ENCODE measurements around the gene NRXN2.

Gene NRXN2

GRCh38 chr11:64681171-64681570 lies 41.8 kb downstream of the NRXN2 start:
- H4K91ac ChIP-seq (ENCODE audit: low read length), result no peak overlapping the region
- H2BK15ac ChIP-seq (ENCODE audit: low read depth, poor library complexity, severe bottlenecking), result no peak overlapping the region
- H3K36me3 ChIP-seq (ENCODE audit: control insufficient read depth in 1 of 2, insufficient read depth in 2 of 2, low read depth in 1 of 2, low read length in 2 of 2), result no peaks in the 10 kb centered on the region
- peaks cover 1% of the 10 kb centered on the region for H3K4me1 ChIP-seq (ENCODE audit: control insufficient read depth, insufficient read depth, low read depth, low read length)
- H3K4me2 ChIP-seq (ENCODE audit: low read length, poor library complexity, severe bottlenecking), result no peak overlapping the region
- no peak overlapping the region for H2BK120ac ChIP-seq (ENCODE audit: low read depth, low read length)
- 59% methylated on average over 3 of the region's 4 CpGs for WGBS
- no peak for DNase-seq
- H2AK5ac ChIP-seq (ENCODE audit: low read length, severe bottlenecking), result no peak overlapping the region
- no peak overlapping the region for H2AFZ ChIP-seq (ENCODE audit: low read depth, low read length)
- no peak overlapping the region for H2BK5ac ChIP-seq (ENCODE audit: low read depth, low read length, poor library complexity, severe bottlenecking)
- H3K9me3 ChIP-seq (ENCODE audit: control insufficient read depth, low read length), result no peaks in the 10 kb centered on the region
- H3K9ac ChIP-seq (ENCODE audit: low read length), result no peak overlapping the region
- no peaks in the 10 kb centered on the region for H3K79me1 ChIP-seq (replicated peaks; ENCODE audit: low read length, poor library complexity, severe bottlenecking)
- no peak overlapping the region for H3K18ac ChIP-seq (ENCODE audit: low read depth in 1 of 2, low read length in 2 of 2)
- no peak overlapping the region for H3K4me3 ChIP-seq (ENCODE audit: insufficient read depth in 1 of 2, low read depth in 1 of 2, low read length in 2 of 2)
- no peak overlapping the region for H2BK12ac ChIP-seq (ENCODE audit: low read length in 2 of 2)
- no peak overlapping the region for H4K8ac ChIP-seq (ENCODE audit: low read length)
- no peak overlapping the region for H3K23ac ChIP-seq (ENCODE audit: low read length in 2 of 2)
- H3K27ac ChIP-seq (ENCODE audit: low read length, poor library complexity, severe bottlenecking), result no peak overlapping the region
- peaks cover 36 to 81% of the 10 kb centered on the region in 2 experiments for H3K27me3 ChIP-seq (ENCODE audit: control insufficient read depth in 1 of 2, insufficient read depth in 1 of 2, low read length in 2 of 2)
- H3K4ac ChIP-seq (ENCODE audit: low read depth in 1 of 2, low read length in 2 of 2), result no peak overlapping the region
- no peak overlapping the region for H3K14ac ChIP-seq (ENCODE audit: low read length in 2 of 2)

- H3K4me3 ChIP-seq (ENCODE audit: insufficient read depth in 1 of 2, low read depth in 1 of 2, low read length in 2 of 2), result no peak overlapping the region
- H3K4me1 ChIP-seq (ENCODE audit: control insufficient read depth, insufficient read depth, low read depth, low read length), result peaks cover 13% of the 10 kb centered on the region
- no peak overlapping the region for H2AK5ac ChIP-seq (ENCODE audit: low read length, severe bottlenecking)
- no peak overlapping the region for H3K23ac ChIP-seq (ENCODE audit: low read length in 2 of 2)
- no peak overlapping the region for H4K91ac ChIP-seq (ENCODE audit: low read length)
- no peak overlapping the region for H2BK12ac ChIP-seq (ENCODE audit: low read length in 2 of 2)
- H3K18ac ChIP-seq (ENCODE audit: low read depth in 1 of 2, low read length in 2 of 2), result no peak overlapping the region
- peaks cover 31 to 85% of the 10 kb centered on the region in 2 experiments for H3K27me3 ChIP-seq (ENCODE audit: control insufficient read depth in 1 of 2, insufficient read depth in 1 of 2, low read length in 2 of 2)
- no peak overlapping the region for H3K9ac ChIP-seq (ENCODE audit: low read length)
- H2BK5ac ChIP-seq (ENCODE audit: low read depth, low read length, poor library complexity, severe bottlenecking), result no peak overlapping the region
- H3K4me2 ChIP-seq (ENCODE audit: low read length, poor library complexity, severe bottlenecking), result no peak overlapping the region
- H2AFZ ChIP-seq (ENCODE audit: low read depth, low read length), result no peak overlapping the region
- no peaks in the 10 kb centered on the region for H3K36me3 ChIP-seq (ENCODE audit: control insufficient read depth in 1 of 2, insufficient read depth in 2 of 2, low read depth in 1 of 2, low read length in 2 of 2)
- 25% methylated on average over 2 of the region's 2 CpGs for WGBS
- H3K27ac ChIP-seq (ENCODE audit: low read length, poor library complexity, severe bottlenecking), result no peak overlapping the region
- no peak overlapping the region for H3K14ac ChIP-seq (ENCODE audit: low read length in 2 of 2)
- H4K8ac ChIP-seq (ENCODE audit: low read length), result no peak overlapping the region
- no peaks in the 10 kb centered on the region for H3K79me1 ChIP-seq (replicated peaks; ENCODE audit: low read length, poor library complexity, severe bottlenecking)
- DNase-seq, result no peak
- no peaks in the 10 kb centered on the region for H3K9me3 ChIP-seq (ENCODE audit: control insufficient read depth, low read length)
- H2BK120ac ChIP-seq (ENCODE audit: low read depth, low read length), result no peak overlapping the region
- no peak overlapping the region for H3K4ac ChIP-seq (ENCODE audit: low read depth in 1 of 2, low read length in 2 of 2)
- H2BK15ac ChIP-seq (ENCODE audit: low read depth, poor library complexity, severe bottlenecking), result no peak overlapping the region
These were observed 43.2 kb downstream of the NRXN2 start for GRCh38 chr11:64679846-64680245.

- no peak overlapping the region for H3K27ac ChIP-seq (ENCODE audit: low read length, poor library complexity, severe bottlenecking)
- no peak overlapping the region for H3K4me2 ChIP-seq (ENCODE audit: low read length, poor library complexity, severe bottlenecking)
- no peak overlapping the region for H2BK12ac ChIP-seq (ENCODE audit: low read length in 2 of 2)
- H4K91ac ChIP-seq (ENCODE audit: low read length), result no peak overlapping the region
- no peak overlapping the region for H2AFZ ChIP-seq (ENCODE audit: low read depth, low read length)
- no peaks in the 10 kb centered on the region for H3K9me3 ChIP-seq (ENCODE audit: control insufficient read depth, low read length)
- no peak overlapping the region for H2BK120ac ChIP-seq (ENCODE audit: low read depth, low read length)
- no peak overlapping the region for H3K9ac ChIP-seq (ENCODE audit: low read length)
- H3K4me1 ChIP-seq (ENCODE audit: control insufficient read depth, insufficient read depth, low read depth, low read length), result peaks cover 13% of the 10 kb centered on the region
- no peak overlapping the region for H2BK15ac ChIP-seq (ENCODE audit: low read depth, poor library complexity, severe bottlenecking)
- H3K27me3 ChIP-seq (ENCODE audit: control insufficient read depth in 1 of 2, insufficient read depth in 1 of 2, low read length in 2 of 2), result peaks cover 21 to 82% of the 10 kb centered on the region in 2 experiments
- H3K36me3 ChIP-seq (ENCODE audit: control insufficient read depth in 1 of 2, insufficient read depth in 2 of 2, low read depth in 1 of 2, low read length in 2 of 2), result no peaks in the 10 kb centered on the region
- H3K4me3 ChIP-seq (ENCODE audit: insufficient read depth in 1 of 2, low read depth in 1 of 2, low read length in 2 of 2), result no peak overlapping the region
- H2AK5ac ChIP-seq (ENCODE audit: low read length, severe bottlenecking), result no peak overlapping the region
- no peak overlapping the region for H3K18ac ChIP-seq (ENCODE audit: low read depth in 1 of 2, low read length in 2 of 2)
- H3K14ac ChIP-seq (ENCODE audit: low read length in 2 of 2), result no peak overlapping the region
- H3K4ac ChIP-seq (ENCODE audit: low read depth in 1 of 2, low read length in 2 of 2), result no peak overlapping the region
- no peaks in the 10 kb centered on the region for H3K79me1 ChIP-seq (replicated peaks; ENCODE audit: low read length, poor library complexity, severe bottlenecking)
- no peak for DNase-seq
- H3K23ac ChIP-seq (ENCODE audit: low read length in 2 of 2), result no peak overlapping the region
- H4K8ac ChIP-seq (ENCODE audit: low read length), result no peak overlapping the region
- WGBS, result 83% methylated on average over 6 of the region's 6 CpGs
- no peak overlapping the region for H2BK5ac ChIP-seq (ENCODE audit: low read depth, low read length, poor library complexity, severe bottlenecking)
These were observed 45.5 kb downstream of the NRXN2 start for GRCh38 chr11:64677441-64678023.

GRCh38 chr11:64676261-64676615 lies 46.8 kb downstream of the NRXN2 start:
- Histone ChIP-seq H2BK120ac (ENCODE audit: low read depth, low read length) (no peak overlapping the region), H4K8ac (ENCODE audit: low read length) (peak overlapping the region; percentile 59), H3K23ac (ENCODE audit: low read length in 2 of 2) (no peak overlapping the region), H3K4me1 (ENCODE audit: control insufficient read depth, insufficient read depth, low read depth, low read length) (peaks cover 13% of the 10 kb centered on the region), H3K18ac (ENCODE audit: low read depth in 1 of 2, low read length in 2 of 2) (peak overlapping the region in 1 of 2 experiments; percentile 70), H3K9me3 (ENCODE audit: control insufficient read depth, low read length) (no peaks in the 10 kb centered on the region), H2AFZ (ENCODE audit: low read depth, low read length) (no peak overlapping the region), H4K91ac (ENCODE audit: low read length) (no peak overlapping the region), H3K27ac (ENCODE audit: low read length, poor library complexity, severe bottlenecking) (no peak overlapping the region), H2BK12ac (ENCODE audit: low read length in 2 of 2) (peak overlapping the region in 1 of 2 experiments; percentile 42), H2AK5ac (ENCODE audit: low read length, severe bottlenecking) (no peak overlapping the region), H3K4ac (ENCODE audit: low read depth in 1 of 2, low read length in 2 of 2) (peak overlapping the region; percentile 13 to 22), H3K36me3 (ENCODE audit: control insufficient read depth in 1 of 2, insufficient read depth in 2 of 2, low read depth in 1 of 2, low read length in 2 of 2) (no peaks in the 10 kb centered on the region), H2BK5ac (ENCODE audit: low read depth, low read length, poor library complexity, severe bottlenecking) (no peak overlapping the region), H3K27me3 (ENCODE audit: control insufficient read depth in 1 of 2, insufficient read depth in 1 of 2, low read length in 2 of 2) (peaks cover 25 to 81% of the 10 kb centered on the region in 2 experiments), H3K4me3 (ENCODE audit: insufficient read depth in 1 of 2, low read depth in 1 of 2, low read length in 2 of 2) (no peak overlapping the region), H3K14ac (ENCODE audit: low read length in 2 of 2) (peak overlapping the region in 1 of 2 experiments; percentile 51), H2BK15ac (ENCODE audit: low read depth, poor library complexity, severe bottlenecking) (no peak overlapping the region), H3K4me2 (ENCODE audit: low read length, poor library complexity, severe bottlenecking) (no peak overlapping the region), H3K9ac (ENCODE audit: low read length) (no peak overlapping the region), H3K79me1 (replicated peaks; ENCODE audit: low read length, poor library complexity, severe bottlenecking) (no peaks in the 10 kb centered on the region)
- WGBS, result 100% methylated on average over 2 of the region's 2 CpGs
- DNase-seq, result no peak

All from mesenchymal stem cell (in vitro differentiated cells and primary cell).